ENCODE results near the gene VIM. TPM values are rescaled to one million over a fixed set of nuclear protein-coding genes. Genes with fewer than 3 reads are reported as not detected.

The VIM gene
- total RNA-seq, 2 donors from 2014 or later = 539 to 1,025 TPM

DNA sequence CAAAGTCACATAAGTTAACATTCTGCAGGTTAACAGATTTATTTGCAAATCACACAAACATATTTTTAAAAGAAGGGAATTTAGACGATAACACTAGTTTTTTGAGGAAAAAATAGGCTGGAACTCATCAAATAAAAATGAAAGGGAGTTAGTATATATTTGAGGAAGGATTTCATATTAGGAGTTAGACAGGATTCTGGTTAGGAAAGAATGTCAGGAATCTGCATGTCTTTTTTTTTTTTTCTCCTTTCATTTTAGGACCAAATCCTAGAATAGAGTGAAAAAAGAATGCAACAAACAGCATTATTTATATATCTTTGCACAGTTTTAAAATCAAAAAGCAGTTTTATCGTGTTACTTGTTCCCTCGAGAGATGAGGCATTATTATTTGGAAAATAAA, 17.7 kb upstream of the VIM start:
- Histone ChIP-seq H3K27ac (no peak overlapping the region), H3K27me3 (no peaks in the 10 kb centered on the region), H3K36me3 (replicated peaks in 1 of 2; ENCODE audit: insufficient read depth in 1 of 2, low read depth in 2 of 2) (no peaks in the 10 kb centered on the region), H3K4me1 (no peaks in the 10 kb centered on the region), H3K4me3 (no peak overlapping the region), H3K9me3 (no peaks in the 10 kb centered on the region)
- ATAC-seq (no peak), DNase-seq (no peak)
- intact Hi-C loops (cut with DNase I) = no loop called here
- 63 to 65% methylated on average over 3 of the region's 3 CpGs for WGBS, 2 donors
- TF ChIP-seq POLR2A (IDR thresholded peaks at IDR 0.05) = no peak
- TF ChIP-seq, protein P1, sequence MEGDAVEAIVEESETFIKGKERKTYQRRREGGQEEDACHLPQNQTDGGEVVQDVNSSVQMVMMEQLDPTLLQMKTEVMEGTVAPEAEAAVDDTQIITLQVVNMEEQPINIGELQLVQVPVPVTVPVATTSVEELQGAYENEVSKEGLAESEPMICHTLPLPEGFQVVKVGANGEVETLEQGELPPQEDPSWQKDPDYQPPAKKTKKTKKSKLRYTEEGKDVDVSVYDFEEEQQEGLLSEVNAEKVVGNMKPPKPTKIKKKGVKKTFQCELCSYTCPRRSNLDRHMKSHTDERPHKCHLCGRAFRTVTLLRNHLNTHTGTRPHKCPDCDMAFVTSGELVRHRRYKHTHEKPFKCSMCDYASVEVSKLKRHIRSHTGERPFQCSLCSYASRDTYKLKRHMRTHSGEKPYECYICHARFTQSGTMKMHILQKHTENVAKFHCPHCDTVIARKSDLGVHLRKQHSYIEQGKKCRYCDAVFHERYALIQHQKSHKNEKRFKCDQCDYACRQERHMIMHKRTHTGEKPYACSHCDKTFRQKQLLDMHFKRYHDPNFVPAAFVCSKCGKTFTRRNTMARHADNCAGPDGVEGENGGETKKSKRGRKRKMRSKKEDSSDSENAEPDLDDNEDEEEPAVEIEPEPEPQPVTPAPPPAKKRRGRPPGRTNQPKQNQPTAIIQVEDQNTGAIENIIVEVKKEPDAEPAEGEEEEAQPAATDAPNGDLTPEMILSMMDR (IDR thresholded peaks at IDR 0.05) = no peak

- H3K4me1 ChIP-seq = no peaks in the 10 kb centered on the region
- H3K27me3 ChIP-seq = no peaks in the 10 kb centered on the region
- H3K27ac ChIP-seq = no peak overlapping the region
- ATAC-seq (no peak), DNase-seq (no peak)
- intact Hi-C loops (cut with DNase I) = no loop called here
- H3K4me3 ChIP-seq = no peak overlapping the region
- no peaks in the 10 kb centered on the region for H3K9me3 ChIP-seq
- TF ChIP-seq, protein P1 (IDR thresholded peaks at IDR 0.05) = no peak
- TF ChIP-seq POLR2A (IDR thresholded peaks at IDR 0.05) = no peak
- H3K36me3 ChIP-seq (replicated peaks in 1 of 2; ENCODE audit: insufficient read depth in 1 of 2, low read depth in 2 of 2) = no peaks in the 10 kb centered on the region
Measured at GRCh38 chr10:17212802-17213221, 15.2 kb upstream of the VIM start.

DNA sequence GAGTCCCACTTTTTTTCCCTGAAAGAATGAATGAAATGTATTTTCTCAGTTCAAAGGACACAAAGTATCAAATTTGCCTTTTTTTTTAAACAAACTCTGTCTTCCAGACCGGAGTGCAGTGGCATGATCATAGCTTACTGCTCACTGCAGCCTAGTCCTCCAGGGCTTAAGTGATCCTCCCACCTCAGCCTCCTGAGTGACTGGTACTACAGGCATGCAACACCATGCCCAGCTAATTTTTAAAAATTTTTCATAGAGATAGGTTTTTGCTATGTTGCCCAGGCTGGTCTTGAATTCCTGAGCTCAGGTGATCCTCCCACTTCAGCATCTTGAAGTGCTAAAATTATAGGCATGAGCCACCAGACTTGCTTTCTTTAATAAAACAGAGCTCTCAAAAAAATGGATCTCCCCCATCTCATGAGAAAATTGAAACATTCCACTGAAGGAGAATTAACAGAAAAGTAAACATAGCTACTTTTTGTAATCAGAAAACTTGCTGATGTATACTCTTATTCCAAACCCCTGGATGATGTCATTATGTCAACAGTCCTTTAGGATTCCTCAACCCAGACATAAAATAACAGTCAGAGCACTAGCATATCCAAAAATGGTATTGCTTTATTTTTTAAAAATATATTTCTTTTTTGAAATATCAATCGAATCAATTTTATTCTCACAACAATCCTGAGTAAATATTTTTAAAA, 14.2 kb upstream of the VIM start:
- no peaks in the 10 kb centered on the region for H3K4me1 ChIP-seq
- DNase-seq (no peak), ATAC-seq (no peak)
- H3K9me3 ChIP-seq = no peaks in the 10 kb centered on the region
- no peak overlapping the region for H3K4me3 ChIP-seq
- intact Hi-C loops (cut with DNase I) = no loop called here
- no peaks in the 10 kb centered on the region for H3K36me3 ChIP-seq (replicated peaks in 1 of 2; ENCODE audit: insufficient read depth in 1 of 2, low read depth in 2 of 2)
- H3K27me3 ChIP-seq = no peaks in the 10 kb centered on the region
- no peak overlapping the region for H3K27ac ChIP-seq
- TF ChIP-seq POLR2A (IDR thresholded peaks at IDR 0.05) = no peak
- TF ChIP-seq, protein P1 (IDR thresholded peaks at IDR 0.05) = no peak
- 91 to 92% methylated on average over 2 of the region's 2 CpGs for WGBS, 2 donors

DNA sequence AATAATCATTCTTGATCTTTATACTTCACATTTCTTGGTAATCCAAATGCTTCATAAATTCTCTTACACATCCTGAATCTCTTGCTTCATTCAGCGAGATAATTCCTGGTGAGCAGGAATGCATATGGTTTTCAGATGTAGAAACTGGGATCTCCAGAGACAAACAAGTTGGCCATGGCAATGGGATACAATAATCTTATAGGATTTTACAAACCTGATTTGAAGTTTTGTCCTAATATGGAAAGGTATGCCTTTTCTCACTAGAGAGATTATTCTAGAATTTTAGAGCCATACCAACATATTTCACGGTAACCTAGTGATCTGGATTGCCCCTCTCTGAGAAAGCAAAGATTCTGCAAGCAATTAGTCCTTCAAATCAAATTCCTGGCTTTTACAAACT, 13.5 kb upstream of the VIM start:
- Histone ChIP-seq H3K4me3 (no peak overlapping the region), H3K4me1 (no peaks in the 10 kb centered on the region), H3K27me3 (no peaks in the 10 kb centered on the region), H3K36me3 (replicated peaks in 1 of 2; ENCODE audit: insufficient read depth in 1 of 2, low read depth in 2 of 2) (no peaks in the 10 kb centered on the region), H3K9me3 (no peaks in the 10 kb centered on the region), H3K27ac (peak overlapping the region in 1 of 4 donors; percentile 69)
- intact Hi-C loops (cut with DNase I) = no loop called here
- TF ChIP-seq, protein P1 (IDR thresholded peaks at IDR 0.05) = no peak
- no peak for TF ChIP-seq POLR2A (IDR thresholded peaks at IDR 0.05)
- ATAC-seq (no peak), DNase-seq (no peak)
- 90 to 93% methylated on average over 2 of the region's 2 CpGs for WGBS, 2 donors
